Stimulated activated memory B cell treated with anti-CD40 and anti-IgM and Interleukin-4, amounts not matched to agents 10 μg/mL and 1 μg/mL and 100 μg/mL, for 72 hours (primary cell): ENCODE measurements around the gene CARTPT.

Experiments used
- ATAC-seq: fragments of 150-1000 bp; cut with Tn5 transposase; 2 replicates; pipeline ENCODE4 v1.10.0; 2021
- H3K27ac Mint-ChIP-seq: one replicate; pipeline ENCODE4 v1.8.0; 2022; ENCODE audit warnings: mild to moderate bottlenecking, mixed read lengths
- H3K27me3 Mint-ChIP-seq: one replicate; pipeline ENCODE4 v1.8.0; 2022; ENCODE audit warnings: mixed read lengths
- H3K36me3 Mint-ChIP-seq: one replicate; pipeline ENCODE4 v1.8.0; 2022; ENCODE audit warnings: mixed read lengths
- H3K4me1 Mint-ChIP-seq: one replicate; pipeline ENCODE4 v1.8.0; 2022; ENCODE audit warnings: mixed read lengths
- H3K4me3 Mint-ChIP-seq: one replicate; pipeline ENCODE4 v1.8.0; 2022; ENCODE audit warnings: mild to moderate bottlenecking, moderate library complexity, mixed read lengths
- H3K9me3 Mint-ChIP-seq: one replicate; pipeline ENCODE4 v1.8.0; 2022; ENCODE audit warnings: mixed read lengths

The CARTPT gene

GRCh38 chr5:71719063-71719964, at the start of gene CARTPT:
Gene CARTPT, plus strand, starts transcription at chr5:71719275. Its CDS starts 19 bp downstream, at chr5:71719294.
- Mint-ChIP-seq H3K36me3 (no peaks in the 10 kb centered on the region), H3K27me3 (peaks cover 74% of the 10 kb centered on the region), H3K9me3 (no peaks in the 10 kb centered on the region), H3K27ac (no peak within 1 kb of the TSS), H3K4me3 (no peak within 1 kb of the TSS), H3K4me1 (no peaks in the 10 kb centered on the region)
- no peak for ATAC-seq

GRCh38 chr5:71677977-71678376, 41.1 kb upstream of the CARTPT start:
- no peaks in the 10 kb centered on the region for H3K4me1 Mint-ChIP-seq
- H3K9me3 Mint-ChIP-seq = no peaks in the 10 kb centered on the region
- H3K27ac Mint-ChIP-seq = no peak overlapping the region
- no peak for ATAC-seq
- H3K4me3 Mint-ChIP-seq = no peak overlapping the region
- H3K36me3 Mint-ChIP-seq = no peaks in the 10 kb centered on the region
- peaks cover 50% of the 10 kb centered on the region for H3K27me3 Mint-ChIP-seq

GRCh38 chr5:71679714-71680113, 39.4 kb upstream of the CARTPT start:
- Mint-ChIP-seq H3K36me3 (no peaks in the 10 kb centered on the region), H3K4me1 (no peaks in the 10 kb centered on the region), H3K4me3 (no peak overlapping the region), H3K27ac (no peak overlapping the region), H3K27me3 (peaks cover 61% of the 10 kb centered on the region), H3K9me3 (peaks cover 7% of the 10 kb centered on the region)
- ATAC-seq = no peak

GRCh38 chr5:71680510-71680909, 38.6 kb upstream of the CARTPT start:
- peaks cover 62% of the 10 kb centered on the region for H3K27me3 Mint-ChIP-seq
- ATAC-seq = no peak
- peaks cover 15% of the 10 kb centered on the region for H3K9me3 Mint-ChIP-seq
- no peak overlapping the region for H3K4me3 Mint-ChIP-seq
- no peak overlapping the region for H3K27ac Mint-ChIP-seq
- no peaks in the 10 kb centered on the region for H3K4me1 Mint-ChIP-seq
- H3K36me3 Mint-ChIP-seq = no peaks in the 10 kb centered on the region

- H3K9me3 Mint-ChIP-seq = peaks cover 21% of the 10 kb centered on the region
- no peaks in the 10 kb centered on the region for H3K4me1 Mint-ChIP-seq
- peaks cover 63% of the 10 kb centered on the region for H3K27me3 Mint-ChIP-seq
- no peak overlapping the region for H3K4me3 Mint-ChIP-seq
- no peak for ATAC-seq
- no peak overlapping the region for H3K27ac Mint-ChIP-seq
- H3K36me3 Mint-ChIP-seq = no peaks in the 10 kb centered on the region
Measured at GRCh38 chr5:71681296-71681695, 37.8 kb upstream of the CARTPT start.

GRCh38 chr5:71684309-71684708, 34.8 kb upstream of the CARTPT start:
- ATAC-seq = no peak

GRCh38 chr5:71693828-71694427, 25.1 kb upstream of the CARTPT start:
- no peak overlapping the region for H3K4me3 Mint-ChIP-seq
- ATAC-seq = no peak
- H3K9me3 Mint-ChIP-seq = peaks cover 3% of the 10 kb centered on the region
- peaks cover 20% of the 10 kb centered on the region for H3K4me1 Mint-ChIP-seq
- no peaks in the 10 kb centered on the region for H3K36me3 Mint-ChIP-seq
- no peak overlapping the region for H3K27ac Mint-ChIP-seq
- H3K27me3 Mint-ChIP-seq = peaks cover 11% of the 10 kb centered on the region

More at GRCh38 chr5:71684309-71684708, 34.8 kb upstream of the CARTPT start:
- Mint-ChIP-seq H3K27me3 (peaks cover 85% of the 10 kb centered on the region), H3K4me3 (no peak overlapping the region), H3K4me1 (no peaks in the 10 kb centered on the region), H3K9me3 (peaks cover 21% of the 10 kb centered on the region), H3K27ac (no peak overlapping the region), H3K36me3 (no peaks in the 10 kb centered on the region)

- Mint-ChIP-seq H3K4me1 (peaks cover 20% of the 10 kb centered on the region), H3K27me3 (peaks cover 10% of the 10 kb centered on the region), H3K36me3 (no peaks in the 10 kb centered on the region), H3K9me3 (peaks cover 5% of the 10 kb centered on the region), H3K27ac (no peak overlapping the region), H3K4me3 (no peak overlapping the region)
- ATAC-seq = no peak
Measured at GRCh38 chr5:71695071-71695470, 24.0 kb upstream of the CARTPT start.

- Mint-ChIP-seq H3K36me3 (no peaks in the 10 kb centered on the region), H3K4me1 (peaks cover 20% of the 10 kb centered on the region)
- ATAC-seq = no peak
Measured at GRCh38 chr5:71695595-71695994, 23.5 kb upstream of the CARTPT start.

GRCh38 chr5:71697967-71698366, 21.1 kb upstream of the CARTPT start:
- Mint-ChIP-seq H3K27me3 (peaks cover 24% of the 10 kb centered on the region), H3K4me3 (no peak overlapping the region), H3K36me3 (no peaks in the 10 kb centered on the region), H3K27ac (no peak overlapping the region), H3K4me1 (peaks cover 20% of the 10 kb centered on the region), H3K9me3 (peaks cover 5% of the 10 kb centered on the region)
- no peak for ATAC-seq

More at GRCh38 chr5:71695595-71695994, 23.5 kb upstream of the CARTPT start:
- Mint-ChIP-seq H3K4me3 (no peak overlapping the region), H3K27me3 (peaks cover 10% of the 10 kb centered on the region), H3K9me3 (peaks cover 5% of the 10 kb centered on the region), H3K27ac (no peak overlapping the region)

GRCh38 chr5:71699233-71699632, 19.8 kb upstream of the CARTPT start:
- Mint-ChIP-seq H3K9me3 (peaks cover 5% of the 10 kb centered on the region), H3K4me1 (peaks cover 14% of the 10 kb centered on the region), H3K4me3 (no peak overlapping the region), H3K36me3 (no peaks in the 10 kb centered on the region), H3K27ac (no peak overlapping the region), H3K27me3 (peaks cover 22% of the 10 kb centered on the region)
- ATAC-seq = no peak

- H3K4me1 Mint-ChIP-seq = peaks cover 10% of the 10 kb centered on the region
- H3K27me3 Mint-ChIP-seq = peaks cover 18% of the 10 kb centered on the region
- H3K36me3 Mint-ChIP-seq = no peaks in the 10 kb centered on the region
- no peak overlapping the region for H3K27ac Mint-ChIP-seq
- ATAC-seq = no peak
- no peak overlapping the region for H3K4me3 Mint-ChIP-seq
- H3K9me3 Mint-ChIP-seq = peaks cover 5% of the 10 kb centered on the region
Measured at GRCh38 chr5:71699751-71700150, 19.3 kb upstream of the CARTPT start.

GRCh38 chr5:71700803-71701202, 18.3 kb upstream of the CARTPT start:
- Mint-ChIP-seq H3K4me1 (peaks cover 10% of the 10 kb centered on the region), H3K27ac (no peak overlapping the region), H3K27me3 (peaks cover 18% of the 10 kb centered on the region), H3K36me3 (no peaks in the 10 kb centered on the region), H3K4me3 (no peak overlapping the region), H3K9me3 (peaks cover 5% of the 10 kb centered on the region)
- no peak for ATAC-seq

- Mint-ChIP-seq H3K27me3 (peaks cover 18% of the 10 kb centered on the region), H3K27ac (no peak overlapping the region), H3K4me1 (peaks cover 10% of the 10 kb centered on the region), H3K36me3 (no peaks in the 10 kb centered on the region), H3K9me3 (peaks cover 5% of the 10 kb centered on the region), H3K4me3 (no peak overlapping the region)
- ATAC-seq = no peak
Measured at GRCh38 chr5:71701407-71701806, 17.7 kb upstream of the CARTPT start.

GRCh38 chr5:71703941-71704340, 15.1 kb upstream of the CARTPT start:
- no peaks in the 10 kb centered on the region for H3K4me1 Mint-ChIP-seq
- peaks cover 2% of the 10 kb centered on the region for H3K9me3 Mint-ChIP-seq
- no peak overlapping the region for H3K4me3 Mint-ChIP-seq
- no peak overlapping the region for H3K27ac Mint-ChIP-seq
- peaks cover 18% of the 10 kb centered on the region for H3K27me3 Mint-ChIP-seq
- H3K36me3 Mint-ChIP-seq = no peaks in the 10 kb centered on the region
- ATAC-seq = peak; percentile 18

- no peaks in the 10 kb centered on the region for H3K36me3 Mint-ChIP-seq
- H3K27me3 Mint-ChIP-seq = peaks cover 18% of the 10 kb centered on the region
- no peak overlapping the region for H3K4me3 Mint-ChIP-seq
- no peaks in the 10 kb centered on the region for H3K4me1 Mint-ChIP-seq
- H3K27ac Mint-ChIP-seq = no peak overlapping the region
- no peak for ATAC-seq
- H3K9me3 Mint-ChIP-seq = no peaks in the 10 kb centered on the region
Measured at GRCh38 chr5:71705421-71705820, 13.7 kb upstream of the CARTPT start.
